Breast epithelium (tissue), 3 donors: ENCODE data around the gene YPEL4.

Source experiments
- POLR2AphosphoS5 ChIP-seq, 3 donors: sonication (generic); formaldehyde crosslinking; IDR thresholded peaks; one replicate each; pipeline ENCODE4 v1.6.1; 2017; ENCODE audit warnings: antibody characterized with exemption in 3 of 3
- TF ChIP-seq, protein P1 (sequence below), 3 donors: fragments of 450-650 bp; IDR thresholded peaks; one replicate each; pipeline ENCODE4 v1.5.1; 2016 to 2017; ENCODE audit warnings: antibody characterized with exemption in 3 of 3, mild to moderate bottlenecking in 3 of 3, moderate library complexity in 3 of 3

- TF ChIP-seq POLR2AphosphoS5 (IDR thresholded peaks at IDR 0.05), result no peak
- TF ChIP-seq, protein P1, sequence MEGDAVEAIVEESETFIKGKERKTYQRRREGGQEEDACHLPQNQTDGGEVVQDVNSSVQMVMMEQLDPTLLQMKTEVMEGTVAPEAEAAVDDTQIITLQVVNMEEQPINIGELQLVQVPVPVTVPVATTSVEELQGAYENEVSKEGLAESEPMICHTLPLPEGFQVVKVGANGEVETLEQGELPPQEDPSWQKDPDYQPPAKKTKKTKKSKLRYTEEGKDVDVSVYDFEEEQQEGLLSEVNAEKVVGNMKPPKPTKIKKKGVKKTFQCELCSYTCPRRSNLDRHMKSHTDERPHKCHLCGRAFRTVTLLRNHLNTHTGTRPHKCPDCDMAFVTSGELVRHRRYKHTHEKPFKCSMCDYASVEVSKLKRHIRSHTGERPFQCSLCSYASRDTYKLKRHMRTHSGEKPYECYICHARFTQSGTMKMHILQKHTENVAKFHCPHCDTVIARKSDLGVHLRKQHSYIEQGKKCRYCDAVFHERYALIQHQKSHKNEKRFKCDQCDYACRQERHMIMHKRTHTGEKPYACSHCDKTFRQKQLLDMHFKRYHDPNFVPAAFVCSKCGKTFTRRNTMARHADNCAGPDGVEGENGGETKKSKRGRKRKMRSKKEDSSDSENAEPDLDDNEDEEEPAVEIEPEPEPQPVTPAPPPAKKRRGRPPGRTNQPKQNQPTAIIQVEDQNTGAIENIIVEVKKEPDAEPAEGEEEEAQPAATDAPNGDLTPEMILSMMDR (IDR thresholded peaks at IDR 0.05), result no peak
Observed at GRCh38 chr11:57659669-57660068, 10.0 kb upstream of the YPEL4 start.
